GM19025 (cell line): ENCODE measurements around the gene FHOD3.
"Not testable (repeated sequence)": the region's sequence is repeated elsewhere in the genome, so short reads cannot be mapped to it uniquely, and the experiment has no call there.

Experiments
- ATAC-seq: cut with Tn5 transposase; IDR thresholded peaks from one replicate; pipeline ENCODE4 v1.9.1; 2021; ENCODE audit warnings: mild to moderate bottlenecking, low read depth, moderate library complexity; ENCODE audit not compliant: unreplicated experiment

The FHOD3 gene

GRCh38 chr18:36711014-36711725 is 413.7 kb downstream of the FHOD3 start:
- no peak for ATAC-seq

GRCh38 chr18:36711813-36712444 is 414.4 kb downstream of the FHOD3 start:
- no peak for ATAC-seq

- ATAC-seq, result no peak
Observed at GRCh38 chr18:36714476-36714875, 417.0 kb downstream of the FHOD3 start.

- ATAC-seq, result no peak
Observed at GRCh38 chr18:36717422-36718110, 420.1 kb downstream of the FHOD3 start.

- no peak for ATAC-seq
Observed at GRCh38 chr18:36718705-36719328, 421.3 kb downstream of the FHOD3 start.

- no peak for ATAC-seq
Observed at GRCh38 chr18:36719630-36720029, 422.1 kb downstream of the FHOD3 start.

- not testable (repeated sequence) for ATAC-seq
Observed at GRCh38 chr18:36721351-36721750, 423.8 kb downstream of the FHOD3 start.

- ATAC-seq, result no peak
Observed at GRCh38 chr18:36724169-36724568, 426.7 kb downstream of the FHOD3 start.

- no peak for ATAC-seq
Observed at GRCh38 chr18:36724591-36725001, 427.1 kb downstream of the FHOD3 start.

- ATAC-seq, result no peak
Observed at GRCh38 chr18:36728345-36728744, 430.8 kb downstream of the FHOD3 start.

GRCh38 chr18:36729197-36729596 is 431.7 kb downstream of the FHOD3 start:
- ATAC-seq, result no peak

GRCh38 chr18:36732264-36732663 is 434.8 kb downstream of the FHOD3 start:
- no peak for ATAC-seq

- ATAC-seq, result no peak
Observed at GRCh38 chr18:36733150-36733549, 435.6 kb downstream of the FHOD3 start.

GRCh38 chr18:36734596-36734995 is 437.1 kb downstream of the FHOD3 start:
- ATAC-seq, result no peak

- ATAC-seq, result no peak
Observed at GRCh38 chr18:36735130-36735529, 437.6 kb downstream of the FHOD3 start.

GRCh38 chr18:36736094-36736493 is 438.6 kb downstream of the FHOD3 start:
- ATAC-seq, result no peak

GRCh38 chr18:36737316-36737715 is 439.8 kb downstream of the FHOD3 start:
- no peak for ATAC-seq

GRCh38 chr18:36744261-36744876 is 446.9 kb downstream of the FHOD3 start:
- ATAC-seq, result no peak

GRCh38 chr18:36745219-36745975 is 447.9 kb downstream of the FHOD3 start:
- ATAC-seq, result no peak
